ENCODE measurements around the gene NWD2. TPM values are rescaled to one million over a fixed set of nuclear protein-coding genes. Genes with fewer than 3 reads are reported as not detected.

Gene NWD2
- total RNA-seq, 1 experiment from 2014 or later = not detected

GRCh38 chr4:37476256-37476655, 231.7 kb downstream of the NWD2 start:
- H3K27ac Mint-ChIP-seq = no peak overlapping the region
- no peaks in the 10 kb centered on the region for H3K4me1 ChIP-seq (ENCODE audit: insufficient read depth, low read length)

More at GRCh38 chr4:37476256-37476655, 231.7 kb downstream of the NWD2 start:
- Histone ChIP-seq H3K23me2 (ENCODE audit: insufficient read length, low read depth, low read length, poor library complexity, severe bottlenecking) (no peaks in the 10 kb centered on the region), H3K4ac (ENCODE audit: low read depth, low read length) (no peak overlapping the region), H2BK120ac (ENCODE audit: low read depth, low read length, poor library complexity, severe bottlenecking) (no peak overlapping the region), H2AK5ac (ENCODE audit: insufficient read length, low read length) (no peak overlapping the region), H2BK12ac (ENCODE audit: insufficient read length, low read depth, low read length) (no peak overlapping the region), H4K8ac (replicated peaks; ENCODE audit: insufficient read length, low read depth, low read length) (no peak overlapping the region), H2AFZ (ENCODE audit: low read length) (no peak overlapping the region), H3T11ph (ENCODE audit: low read length) (no peak overlapping the region), H3K9me3 (ENCODE audit: control insufficient read depth, low read depth, low read length) (no peaks in the 10 kb centered on the region), H2BK20ac (ENCODE audit: low read depth, low read length, poor library complexity, severe bottlenecking) (no peak overlapping the region), H4K91ac (ENCODE audit: insufficient read length, low read depth, low read length) (no peak overlapping the region), H4K5ac (ENCODE audit: insufficient read length, low read depth, low read length) (no peak overlapping the region), H2BK5ac (ENCODE audit: insufficient read length, low read length) (no peak overlapping the region), H3K79me2 (ENCODE audit: insufficient read depth, low read length) (no peaks in the 10 kb centered on the region), H3K27ac (ENCODE audit: insufficient read length, low read depth, low read length) (no peak overlapping the region), H3K14ac (ENCODE audit: insufficient read depth, low read length) (no peak overlapping the region), H3K27me3 (ENCODE audit: insufficient read depth, low read length) (no peaks in the 10 kb centered on the region), H3K4me2 (ENCODE audit: insufficient read depth, insufficient read length, low read length) (no peak overlapping the region), H3K18ac (ENCODE audit: insufficient read length, low read depth, low read length) (no peak overlapping the region), H3K56ac (ENCODE audit: insufficient read length, low read depth, low read length) (no peak overlapping the region), H3K23ac (ENCODE audit: insufficient read length, low read depth, low read length) (no peak overlapping the region), H2BK15ac (ENCODE audit: low read depth, low read length) (no peak overlapping the region), H3K79me1 (ENCODE audit: insufficient read depth, low read depth, low read length, poor library complexity, severe bottlenecking) (no peaks in the 10 kb centered on the region), H4K20me1 (ENCODE audit: control insufficient read depth, insufficient read depth, insufficient read length) (no peaks in the 10 kb centered on the region), H3K9ac (ENCODE audit: extremely low read depth, insufficient read length, low read length) (no peak overlapping the region)
- DNase-seq = no peak
- no peaks in the 10 kb centered on the region; a peak in 2 of 7 replicates for H3K36me3 Mint-ChIP-seq (ENCODE audit: insufficient read depth in 1 of 3, low read depth in 3 of 3)
- no peaks in the 10 kb centered on the region for H3K9me3 Mint-ChIP-seq
- no peaks in the 10 kb centered on the region for H3K4me1 Mint-ChIP-seq
- no peak overlapping the region for H3K4me3 Mint-ChIP-seq
- H3K27me3 Mint-ChIP-seq (ENCODE audit: low read depth) = no peaks in the 10 kb centered on the region; the same call in 1 of the 2 replicates
- no peak for TF ChIP-seq CTCF (conservative IDR thresholded peaks at IDR 0.05)

Data from H9 (cell line).